Memory B cell (primary cell): ENCODE results near the gene RAB13.

ENCODE experiments used
- ATAC-seq: fragments of 150-1000 bp; cut with Tn5 transposase; 2 replicates; pipeline ENCODE4 v1.10.0; 2021; ENCODE audit warnings: low read depth, mild to moderate bottlenecking, moderate library complexity
- DNase-seq, 2 donors: peaks; one replicate each; pipeline ENCODE4 v3.0.0; 2022; ENCODE audit warnings: low spot score in 2 of 2
- H3K27ac Mint-ChIP-seq: one replicate; pipeline ENCODE4 v1.8.0; 2022; ENCODE audit warnings: mild to moderate bottlenecking, moderate library complexity, mixed read lengths
- H3K27me3 Mint-ChIP-seq: one replicate; pipeline ENCODE4 v1.8.0; 2022; ENCODE audit warnings: mixed read lengths
- H3K36me3 Mint-ChIP-seq: one replicate; pipeline ENCODE4 v1.8.0; 2022; ENCODE audit warnings: mild to moderate bottlenecking, mixed read lengths
- H3K4me1 Mint-ChIP-seq: one replicate; pipeline ENCODE4 v1.8.0; 2022; ENCODE audit warnings: mixed read lengths
- H3K4me3 Mint-ChIP-seq: one replicate; pipeline ENCODE4 v1.8.0; 2022; ENCODE audit warnings: mild to moderate bottlenecking, moderate library complexity, mixed read lengths
- H3K9me3 Mint-ChIP-seq: one replicate; pipeline ENCODE4 v1.8.0; 2022; ENCODE audit warnings: mixed read lengths

Gene RAB13

DNA sequence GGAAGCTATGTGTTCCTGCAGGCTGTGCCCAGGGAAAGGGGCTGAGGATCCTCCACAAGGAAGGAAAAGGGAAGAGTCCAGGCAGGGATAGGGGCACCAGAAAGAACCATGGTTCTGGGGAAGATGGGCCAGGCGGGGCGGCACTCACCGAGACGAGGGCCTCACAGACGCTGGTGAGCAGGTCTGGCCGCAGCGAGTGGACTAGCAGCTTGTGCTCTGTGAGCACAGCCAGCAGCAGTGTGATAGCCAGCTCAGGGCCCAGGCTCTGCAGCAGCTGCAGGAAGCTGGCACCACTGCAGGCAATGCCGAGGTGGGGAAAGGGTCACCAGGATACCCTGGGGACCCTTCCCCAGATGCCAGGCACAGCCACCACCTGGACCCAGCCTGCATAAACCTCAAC, 45.4 kb downstream of the RAB13 start:
- Mint-ChIP-seq H3K4me1 (peaks cover 30% of the 10 kb centered on the region), H3K36me3 (peaks cover 41% of the 10 kb centered on the region), H3K27ac (peak overlapping the region; percentile 80), H3K9me3 (no peaks in the 10 kb centered on the region), H3K27me3 (no peaks in the 10 kb centered on the region), H3K4me3 (no peak overlapping the region)
- DNase-seq, result no peak
- no peak for ATAC-seq

- H3K4me1 Mint-ChIP-seq, result peaks cover 27% of the 10 kb centered on the region
- H3K4me3 Mint-ChIP-seq, result no peak overlapping the region
- no peaks in the 10 kb centered on the region for H3K27me3 Mint-ChIP-seq
- peaks cover 45% of the 10 kb centered on the region for H3K36me3 Mint-ChIP-seq
- H3K9me3 Mint-ChIP-seq, result no peaks in the 10 kb centered on the region
- no peak overlapping the region for H3K27ac Mint-ChIP-seq
- DNase-seq (no peak), ATAC-seq (no peak)
Observed at GRCh38 chr1:153939476-153939875, 46.7 kb downstream of the RAB13 start.

- no peaks in the 10 kb centered on the region for H3K27me3 Mint-ChIP-seq
- ATAC-seq, result no peak
- H3K4me3 Mint-ChIP-seq, result no peak overlapping the region
- H3K4me1 Mint-ChIP-seq, result peaks cover 24% of the 10 kb centered on the region
- no peaks in the 10 kb centered on the region for H3K9me3 Mint-ChIP-seq
- no peak overlapping the region for H3K27ac Mint-ChIP-seq
- H3K36me3 Mint-ChIP-seq, result peaks cover 46% of the 10 kb centered on the region
- DNase-seq, result no peak
Observed at GRCh38 chr1:153938996-153939395, 47.1 kb downstream of the RAB13 start.

GRCh38 chr1:153937331-153937730, 48.8 kb downstream of the RAB13 start:
- Mint-ChIP-seq H3K36me3 (peaks cover 42% of the 10 kb centered on the region), H3K27ac (no peak overlapping the region), H3K4me3 (no peak overlapping the region), H3K27me3 (no peaks in the 10 kb centered on the region), H3K4me1 (peaks cover 10% of the 10 kb centered on the region), H3K9me3 (no peaks in the 10 kb centered on the region)
- ATAC-seq (no peak), DNase-seq (no peak)

- DNase-seq (no peak), ATAC-seq (no peak)
- Mint-ChIP-seq H3K4me1 (peaks cover 10% of the 10 kb centered on the region), H3K36me3 (peaks cover 45% of the 10 kb centered on the region), H3K9me3 (no peaks in the 10 kb centered on the region), H3K4me3 (no peak overlapping the region), H3K27ac (no peak overlapping the region), H3K27me3 (no peaks in the 10 kb centered on the region)
Observed at GRCh38 chr1:153936011-153936802, 49.9 kb downstream of the RAB13 start.

GRCh38 chr1:153934746-153935145, 51.4 kb downstream of the RAB13 start:
- Mint-ChIP-seq H3K36me3 (peaks cover 43% of the 10 kb centered on the region), H3K9me3 (no peaks in the 10 kb centered on the region), H3K27me3 (no peaks in the 10 kb centered on the region), H3K4me3 (no peak overlapping the region), H3K4me1 (peaks cover 1% of the 10 kb centered on the region), H3K27ac (peak overlapping the region; percentile 64)
- DNase-seq, result no peak
- ATAC-seq, result no peak

DNA sequence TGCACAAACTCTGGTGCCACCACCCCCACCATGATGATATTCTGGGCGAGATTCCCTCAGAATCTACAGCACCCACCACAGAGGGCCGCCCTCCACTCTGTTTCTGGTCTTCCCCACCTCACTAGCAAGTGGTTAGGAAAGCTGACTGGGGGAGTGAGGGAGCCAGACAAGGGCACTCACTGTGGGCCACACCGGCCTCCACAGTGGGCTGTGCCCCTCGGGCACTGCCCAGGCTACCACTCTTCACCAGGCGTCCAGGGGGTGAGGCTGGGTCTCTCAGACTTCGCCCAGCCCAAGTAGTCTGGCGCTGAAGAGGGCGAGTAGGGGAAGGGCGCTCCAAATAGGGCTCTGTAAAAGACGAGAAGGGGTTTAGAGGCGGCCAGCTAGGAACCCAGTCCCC, 52.2 kb downstream of the RAB13 start:
- peaks cover 38% of the 10 kb centered on the region for H3K36me3 Mint-ChIP-seq

GRCh38 chr1:153933430-153933829, 52.7 kb downstream of the RAB13 start:
- ATAC-seq (no peak), DNase-seq (no peak)
- H3K4me1 Mint-ChIP-seq, result no peaks in the 10 kb centered on the region
- H3K36me3 Mint-ChIP-seq, result peaks cover 38% of the 10 kb centered on the region
- no peak overlapping the region for H3K27ac Mint-ChIP-seq
- H3K4me3 Mint-ChIP-seq, result no peak overlapping the region
- H3K9me3 Mint-ChIP-seq, result no peaks in the 10 kb centered on the region
- H3K27me3 Mint-ChIP-seq, result no peaks in the 10 kb centered on the region

More for the DNA sequence above, 52.2 kb downstream of the RAB13 start:
- ATAC-seq, result no peak
- no peak overlapping the region for H3K27ac Mint-ChIP-seq
- no peak overlapping the region for H3K4me3 Mint-ChIP-seq
- H3K9me3 Mint-ChIP-seq, result no peaks in the 10 kb centered on the region
- H3K4me1 Mint-ChIP-seq, result no peaks in the 10 kb centered on the region
- DNase-seq, result no peak
- no peaks in the 10 kb centered on the region for H3K27me3 Mint-ChIP-seq

GRCh38 chr1:153932156-153933131, 53.7 kb downstream of the RAB13 start:
- Mint-ChIP-seq H3K4me3 (no peak overlapping the region), H3K9me3 (no peaks in the 10 kb centered on the region), H3K27ac (peak overlapping the region; percentile 24), H3K36me3 (peaks cover 34% of the 10 kb centered on the region), H3K4me1 (no peaks in the 10 kb centered on the region), H3K27me3 (no peaks in the 10 kb centered on the region)
- ATAC-seq (no peak), DNase-seq (no peak)
